HPDE6-E6E7 (cell line): ENCODE results near the gene CLMN.

ENCODE experiments used
- DNase-seq: peaks from one replicate; pipeline ENCODE4 v3.0.0; 2011; ENCODE audit warnings: missing footprints; ENCODE audit errors: extremely low spot score

CLMN gene

DNA sequence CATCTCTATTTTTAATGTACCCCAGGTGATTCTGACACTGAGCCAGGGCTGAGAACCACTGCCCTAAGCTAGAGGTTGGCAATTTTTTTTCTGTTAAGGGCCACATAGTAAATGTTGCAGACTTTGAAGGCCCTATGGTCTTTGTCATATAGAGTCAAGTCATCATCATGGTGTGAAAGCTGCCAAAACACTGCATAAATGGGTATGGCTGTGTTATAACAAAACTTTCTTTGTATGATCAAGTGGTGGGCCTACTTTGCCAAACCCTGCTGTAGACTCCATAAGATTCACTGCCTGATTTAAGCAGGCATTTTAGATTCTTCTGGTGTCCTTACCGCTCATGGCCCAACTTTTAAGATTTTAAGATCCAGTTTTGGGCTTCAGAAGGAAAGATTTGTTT, 76.8 kb downstream of the CLMN start:
- DNase-seq: no peak

- DNase-seq: no peak
These were observed 78.6 kb downstream of the CLMN start for GRCh38 chr14:95240859-95241813.

GRCh38 chr14:95238487-95239298, 81.0 kb downstream of the CLMN start:
- DNase-seq: no peak

GRCh38 chr14:95237958-95238340, 81.8 kb downstream of the CLMN start:
- no peak for DNase-seq

GRCh38 chr14:95237121-95237957, 82.4 kb downstream of the CLMN start:
- no peak for DNase-seq

DNA sequence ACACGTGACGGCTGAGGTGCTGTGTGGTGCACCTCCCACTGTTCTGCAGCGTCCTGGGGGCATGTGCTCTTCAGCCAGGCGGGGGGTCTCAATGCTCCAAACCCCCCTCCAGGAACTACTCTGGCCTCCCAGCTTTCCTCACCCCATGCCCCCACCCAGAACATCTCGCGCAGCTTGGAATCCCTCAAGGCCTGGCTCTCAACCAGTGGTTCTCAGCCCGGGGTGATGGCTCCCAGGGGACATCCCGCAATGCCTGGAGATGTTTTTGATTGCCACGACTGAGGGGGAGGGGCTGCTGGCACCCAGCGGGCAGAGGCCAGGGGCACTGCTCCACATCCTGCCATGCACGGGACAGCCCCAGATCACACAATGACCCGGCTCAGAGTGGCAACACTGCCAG, 83.5 kb downstream of the CLMN start:
- no peak for DNase-seq

- DNase-seq: no peak
These were observed 83.9 kb downstream of the CLMN start for GRCh38 chr14:95235767-95236166.

DNA sequence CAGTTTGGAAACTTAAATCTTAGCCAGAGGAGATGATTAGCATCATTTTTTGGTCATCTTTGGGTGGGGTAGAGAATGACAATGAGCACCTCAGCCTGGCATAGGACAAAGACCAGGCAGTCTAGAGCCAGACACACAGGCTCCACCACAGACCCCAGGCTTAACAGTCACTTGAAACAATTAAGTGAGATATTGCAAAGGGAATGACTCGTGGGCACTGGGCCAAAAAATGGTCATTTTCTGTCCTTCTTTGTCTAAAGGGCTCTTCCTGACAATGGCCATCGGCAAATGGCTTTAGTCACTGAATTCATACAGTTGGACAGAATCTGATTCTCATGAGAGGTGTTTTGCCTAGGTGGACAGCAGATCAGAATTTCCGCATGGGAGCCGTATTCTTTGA, 84.4 kb downstream of the CLMN start:
- DNase-seq: no peak

DNA sequence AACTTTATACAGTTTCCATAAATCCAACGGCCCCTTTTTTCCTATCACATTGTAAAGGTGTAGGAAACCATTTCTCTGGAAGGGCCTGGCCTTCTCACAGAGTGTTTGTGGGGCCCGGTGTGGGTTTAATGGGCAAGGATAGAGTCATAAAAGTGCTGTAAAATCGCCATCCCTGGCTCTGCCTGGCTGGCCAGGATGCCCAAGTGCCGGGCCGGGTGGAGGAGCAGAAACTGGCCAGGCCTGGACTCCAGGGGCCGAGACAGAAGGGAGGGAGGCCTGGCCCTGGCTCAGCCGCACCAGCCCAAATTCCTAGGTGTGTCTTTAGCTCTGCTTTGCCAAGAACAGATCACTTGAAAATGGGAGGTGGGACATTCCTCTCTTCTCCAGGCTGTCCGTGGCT, 85.3 kb downstream of the CLMN start:
- no peak for DNase-seq

- no peak for DNase-seq
These were observed 85.9 kb downstream of the CLMN start for GRCh38 chr14:95233702-95234241.

- no peak for DNase-seq
These were observed 86.7 kb downstream of the CLMN start for GRCh38 chr14:95232894-95233584.

GRCh38 chr14:95231966-95232633, 87.6 kb downstream of the CLMN start:
- DNase-seq: no peak

DNA sequence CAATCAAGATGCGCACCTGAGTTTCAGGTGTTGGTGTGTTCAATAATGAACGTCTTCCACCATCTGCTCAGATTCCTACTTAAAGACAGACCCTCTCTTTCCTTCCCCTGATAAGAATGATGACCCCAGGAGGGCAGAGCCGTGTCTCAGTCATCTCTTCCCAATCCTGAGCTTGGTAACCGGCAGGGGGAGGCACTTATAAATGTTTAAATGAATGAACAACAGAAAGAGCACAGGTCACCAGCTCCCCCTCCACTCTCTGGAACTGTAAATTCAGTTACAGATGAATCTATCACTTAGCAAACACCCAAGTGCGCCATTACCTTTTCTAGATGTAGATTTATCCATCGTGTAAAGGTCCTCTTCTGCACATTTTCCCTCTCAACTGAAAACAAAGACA, 90.0 kb downstream of the CLMN start:
- DNase-seq: no peak

- no peak for DNase-seq
These were observed 91.5 kb downstream of the CLMN start for GRCh38 chr14:95228240-95228639.

DNA sequence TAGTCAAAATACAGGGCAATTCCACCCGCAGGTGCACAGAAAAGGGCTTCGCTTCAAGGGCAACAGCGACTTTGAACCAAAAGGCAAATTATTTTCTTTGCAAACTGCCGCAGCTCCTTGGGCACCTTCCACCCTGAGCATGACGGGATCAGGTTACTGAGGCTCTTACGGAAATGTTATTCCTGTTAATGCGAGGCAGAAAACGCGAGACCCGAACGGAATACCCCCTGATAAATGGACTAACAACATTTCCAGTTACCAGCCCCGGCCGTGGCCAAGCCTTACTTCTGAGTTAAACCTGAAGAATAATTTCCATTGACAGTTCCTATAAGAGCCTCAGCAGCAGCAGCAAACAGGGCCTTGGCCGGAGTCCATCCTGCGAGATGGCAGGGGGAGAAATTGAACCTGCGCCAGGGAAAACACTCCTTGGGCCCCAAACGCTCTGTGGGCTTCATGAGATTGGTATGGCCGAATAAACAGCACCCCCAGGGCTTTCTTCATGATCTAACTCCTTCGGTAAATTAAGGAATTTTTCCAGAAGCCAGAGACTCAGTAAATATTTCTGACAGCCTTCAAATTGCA, 92.3 kb downstream of the CLMN start:
- DNase-seq: no peak

DNA sequence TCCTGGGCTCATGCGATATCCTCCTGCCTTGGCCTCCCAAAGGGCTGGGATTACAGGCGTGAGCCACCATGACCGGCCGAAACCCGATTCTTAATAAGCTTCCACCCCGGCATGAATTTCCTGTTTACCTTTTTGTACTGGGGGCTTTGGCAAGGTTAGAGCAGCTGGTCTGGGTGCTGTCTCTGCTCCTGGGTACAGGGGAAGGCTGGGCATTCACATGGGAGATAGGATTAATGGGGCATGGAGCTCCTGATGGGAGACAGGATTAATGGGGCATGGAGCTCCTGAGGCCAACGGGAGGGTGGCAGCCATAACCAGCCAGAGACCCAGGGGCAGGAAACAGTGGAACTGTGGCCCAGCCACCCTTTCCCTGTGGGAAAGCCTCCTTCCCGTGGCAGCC, 92.9 kb downstream of the CLMN start:
- no peak for DNase-seq

GRCh38 chr14:95225251-95225887, 94.3 kb downstream of the CLMN start:
- DNase-seq: no peak

GRCh38 chr14:95222870-95223398, 96.8 kb downstream of the CLMN start:
- DNase-seq: no peak

- DNase-seq: no peak
These were observed 97.5 kb downstream of the CLMN start for GRCh38 chr14:95222151-95222631.
